Transverse colon (tissue), 4 donors: ENCODE results near the gene MACROD1. TPM values are rescaled to one million over a fixed set of nuclear protein-coding genes. Genes with fewer than 3 reads are reported as not detected.
A peak's percentile ranks its signal among the peaks of the same experiment; 100 is the strongest.

Source experiments
- DNase-seq: peaks from one replicate; pipeline ENCODE4 v3.0.0-alpha.2; 2019
- H3K27ac ChIP-seq, 4 donors: fragments of 200-600 bp; sonication (generic); 2 replicates each; pipeline ENCODE4 v1.5.1; 2016 to 2018; ENCODE audit warnings: inconsistent platforms in 4 of 4
- H3K27me3 ChIP-seq: fragments of 200-600 bp; sonication (generic); 2 replicates; pipeline ENCODE4 v1.5.1; 2017; ENCODE audit warnings: inconsistent platforms
- H3K36me3 ChIP-seq, 4 donors: fragments of 200-600 bp; sonication (generic); 2 replicates each; pipeline ENCODE4 v1.5.1; 2017 to 2019; ENCODE audit warnings: inconsistent platforms in 4 of 4
- H3K4me1 ChIP-seq, 4 donors: fragments of 200-600 bp; sonication (generic); 2 replicates each; pipeline ENCODE4 v1.5.1; 2017 to 2020; ENCODE audit warnings: inconsistent platforms in 4 of 4
- H3K4me3 ChIP-seq, 4 donors: fragments of 200-600 bp; sonication (generic); 1 replicate in 1 of 4; 2 replicates in 3 of 4; pipeline versions ENCODE4 v1.5.1 to v1.6.1; 2017 to 2019; ENCODE audit warnings: inconsistent platforms in 4 of 4
- H3K9me3 ChIP-seq, 2 donors: fragments of 200-600 bp; sonication (generic); 2 replicates each; pipeline ENCODE4 v1.5.1; 2017 to 2019; ENCODE audit warnings: inconsistent platforms in 2 of 2
- EP300 ChIP-seq: sonication (generic); formaldehyde crosslinking; IDR thresholded peaks from one replicate; pipeline ENCODE4 v1.6.1; 2017; ENCODE audit warnings: antibody characterized with exemption, low read depth
- POLR2A ChIP-seq: fragments of 450-650 bp; IDR thresholded peaks from one replicate; pipeline ENCODE4 v1.6.1; 2016; ENCODE audit warnings: antibody characterized with exemption, mild to moderate bottlenecking, moderate library complexity
- POLR2AphosphoS5 ChIP-seq, 3 donors: sonication (generic); formaldehyde crosslinking; IDR thresholded peaks; one replicate each; pipeline ENCODE4 v1.6.1; 2016; ENCODE audit warnings: antibody characterized with exemption in 3 of 3
- WGBS, 2 donors: methylation state at CpG; one replicate each; pipeline ENCODE4 v1.1.5; 2018; ENCODE audit warnings: low coverage in 1 of 2; 5-methylcytosine and 5-hydroxymethylcytosine counted together
- in situ Hi-C, 4 donors: fragments of 200-750 bp; cut with MboI; loops; one replicate each; pipeline versions ENCODE4 v1.15.0 to v1.15.1; 2017; ENCODE audit warnings: low sequenced_read_pairs in 3 of 4, low pct_ligation_motif_present in 1 of 4, low pct_unique_long_range_greater_than_20kb in 1 of 4
- intact Hi-C: fragments of 100-400 bp; cut with DNase I; formaldehyde crosslinking; loops from one replicate; pipeline ENCODE4 v1.15.1; 2023; ENCODE audit warnings: low total_unique reads
- total RNA-seq, 4 donors: library from RNA; depleted of rRNA; stranded (reverse); fragments of >200 nt; gene quantifications; one replicate each; pipeline ENCODE4 v1.1.0, GENCODE V29; 2016
- TF ChIP-seq, protein P1 (sequence below), 5 experiments: fragments of 200-600 bp in 3 of 5; fragments of 450-650 bp in 2 of 5; sonication (generic) in 3 of 5; IDR thresholded peaks; 1 replicate in 2 of 5; 2 replicates in 3 of 5; pipeline ENCODE4 v1.5.1; 2016 to 2017; ENCODE audit warnings: antibody characterized with exemption in 5 of 5, inconsistent platforms in 3 of 5, mild to moderate bottlenecking in 2 of 5, moderate library complexity in 1 of 5

MACROD1 gene
- total RNA-seq, 4 donors from 2014 or later = 42.9 to 50.7 (median 50.1) TPM

DNA sequence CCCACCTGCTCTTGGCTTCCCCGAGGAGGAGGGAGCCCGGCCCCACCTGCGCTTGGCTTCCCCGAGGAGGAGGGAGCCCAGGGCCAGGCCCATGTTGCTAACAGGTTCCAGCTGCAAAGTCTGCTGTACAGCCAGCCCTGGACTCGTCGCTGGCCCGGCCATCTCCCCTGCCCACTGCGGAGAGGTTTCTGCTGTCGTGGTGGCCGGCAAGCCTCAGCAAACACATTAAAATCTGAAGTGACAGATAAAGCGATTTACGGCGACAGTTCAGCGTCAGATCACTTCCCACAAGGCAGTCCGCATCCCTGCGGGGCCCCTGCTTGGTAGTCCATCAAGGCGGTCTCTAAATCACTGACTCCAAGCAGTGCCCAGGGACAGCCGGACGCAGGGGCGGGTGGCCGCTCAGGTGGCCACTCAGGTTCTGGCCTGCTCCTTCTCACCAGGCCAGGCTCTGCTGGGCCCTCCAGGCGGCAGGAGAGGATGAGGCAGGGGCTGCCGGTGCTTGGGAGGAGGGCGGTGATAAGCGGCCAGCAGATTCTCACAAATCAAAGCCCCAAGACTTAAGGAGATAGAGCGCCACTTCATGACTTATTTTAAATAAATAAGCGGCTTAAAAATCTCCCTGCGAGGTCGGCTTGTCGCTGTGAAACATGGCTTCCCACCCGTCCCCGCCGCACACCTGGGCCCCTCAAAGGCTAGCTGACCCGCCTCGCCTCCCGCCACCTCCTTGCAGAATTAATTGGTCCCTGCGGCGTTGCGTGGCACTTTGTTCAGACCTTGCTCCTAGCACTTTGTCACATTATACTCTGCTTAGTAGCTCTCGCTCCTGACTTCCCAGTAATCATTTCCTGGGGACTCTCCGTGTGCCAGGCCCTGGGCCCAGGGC, 21.1 kb downstream of the MACROD1 start:
- no peaks in the 10 kb centered on the region for H3K27me3 ChIP-seq
- intact Hi-C loops (loop anchor here (5.0 kb wide), 3 partner anchors 48 to 308 kb away; partner anchors contain the start of genes FLRT1 and MARK2), in situ Hi-C loops (loop anchor here in 3 of 4 donors (10.0 kb wide), 2 partner anchors 140 to 150 kb away; no protein-coding TSS in a partner anchor)
- no peak for TF ChIP-seq EP300
- no peak for TF ChIP-seq POLR2A
- TF ChIP-seq POLR2AphosphoS5 (IDR thresholded peaks at IDR 0.05) = no peak
- TF ChIP-seq, protein P1, sequence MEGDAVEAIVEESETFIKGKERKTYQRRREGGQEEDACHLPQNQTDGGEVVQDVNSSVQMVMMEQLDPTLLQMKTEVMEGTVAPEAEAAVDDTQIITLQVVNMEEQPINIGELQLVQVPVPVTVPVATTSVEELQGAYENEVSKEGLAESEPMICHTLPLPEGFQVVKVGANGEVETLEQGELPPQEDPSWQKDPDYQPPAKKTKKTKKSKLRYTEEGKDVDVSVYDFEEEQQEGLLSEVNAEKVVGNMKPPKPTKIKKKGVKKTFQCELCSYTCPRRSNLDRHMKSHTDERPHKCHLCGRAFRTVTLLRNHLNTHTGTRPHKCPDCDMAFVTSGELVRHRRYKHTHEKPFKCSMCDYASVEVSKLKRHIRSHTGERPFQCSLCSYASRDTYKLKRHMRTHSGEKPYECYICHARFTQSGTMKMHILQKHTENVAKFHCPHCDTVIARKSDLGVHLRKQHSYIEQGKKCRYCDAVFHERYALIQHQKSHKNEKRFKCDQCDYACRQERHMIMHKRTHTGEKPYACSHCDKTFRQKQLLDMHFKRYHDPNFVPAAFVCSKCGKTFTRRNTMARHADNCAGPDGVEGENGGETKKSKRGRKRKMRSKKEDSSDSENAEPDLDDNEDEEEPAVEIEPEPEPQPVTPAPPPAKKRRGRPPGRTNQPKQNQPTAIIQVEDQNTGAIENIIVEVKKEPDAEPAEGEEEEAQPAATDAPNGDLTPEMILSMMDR (IDR thresholded peaks at IDR 0.05) = no peak
- peaks cover 4 to 20% (median 10%) of the 10 kb centered on the region in 4 donors for H3K4me1 ChIP-seq
- WGBS, 2 donors = 83 to 93% methylated on average over 8 to 41 of the region's 41 CpGs
- DNase-seq = no peak
- H3K36me3 ChIP-seq = no peaks in the 10 kb centered on the region
- H3K4me3 ChIP-seq = no peak overlapping the region
- no peaks in the 10 kb centered on the region for H3K9me3 ChIP-seq
- no peak overlapping the region for H3K27ac ChIP-seq

DNA sequence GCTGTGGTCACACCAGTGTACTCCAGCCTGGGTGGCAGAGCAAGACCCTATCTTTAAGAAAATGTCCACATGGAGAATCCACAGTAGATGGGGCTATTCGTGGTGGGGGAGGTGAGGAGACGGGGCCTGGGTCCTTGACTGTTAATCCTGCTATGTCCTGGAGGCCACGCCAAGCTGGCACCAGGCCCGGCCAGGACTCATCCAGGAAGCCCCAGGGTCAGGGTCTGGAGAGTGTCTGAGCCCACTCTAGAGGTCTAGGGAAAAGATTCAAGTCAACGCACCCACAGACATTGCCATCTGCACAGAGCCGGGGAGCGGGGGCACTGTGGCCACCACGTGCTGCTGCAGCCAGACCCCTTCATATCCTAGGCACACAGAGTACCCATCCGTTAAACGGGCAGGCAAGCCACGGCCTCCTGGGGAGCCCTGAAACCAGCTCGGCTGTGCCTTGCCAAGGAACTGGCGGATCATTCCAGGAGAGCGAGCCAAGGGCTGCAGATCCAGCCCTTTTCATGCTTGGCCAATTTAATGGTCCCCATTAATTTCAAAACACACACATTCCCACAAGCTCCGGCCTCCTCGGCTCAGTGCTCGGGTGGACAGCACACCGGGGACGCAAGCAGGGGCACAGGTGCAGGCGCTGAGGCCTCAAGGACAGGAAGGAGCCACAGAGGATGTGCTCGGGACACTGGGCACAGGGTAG, 24.7 kb downstream of the MACROD1 start:
- Histone ChIP-seq H3K9me3 (no peaks in the 10 kb centered on the region), H3K27ac (peak overlapping the region in 1 of 4 donors; percentile 41), H3K4me3 (no peak overlapping the region), H3K4me1 (peaks cover 0 to 4% (median 0%) of the 10 kb centered on the region in 4 donors), H3K27me3 (no peaks in the 10 kb centered on the region), H3K36me3 (no peaks in the 10 kb centered on the region)
- intact Hi-C loops = no loop called here
- WGBS, 2 donors = 85% methylated on average over 20 of the region's 21 CpGs; no CpG with 5 or more reads in 1 of the 2 donors
- in situ Hi-C loops = loop anchor here in 3 of 4 donors (10.0 kb wide), 2 partner anchors 136 to 146 kb away; no protein-coding TSS in a partner anchor
- TF ChIP-seq EP300 (no peak), POLR2A (no peak), POLR2AphosphoS5 (IDR thresholded peaks at IDR 0.05) (no peak)
- TF ChIP-seq, protein P1 (IDR thresholded peaks at IDR 0.05) = no peak
- DNase-seq = no peak

DNA sequence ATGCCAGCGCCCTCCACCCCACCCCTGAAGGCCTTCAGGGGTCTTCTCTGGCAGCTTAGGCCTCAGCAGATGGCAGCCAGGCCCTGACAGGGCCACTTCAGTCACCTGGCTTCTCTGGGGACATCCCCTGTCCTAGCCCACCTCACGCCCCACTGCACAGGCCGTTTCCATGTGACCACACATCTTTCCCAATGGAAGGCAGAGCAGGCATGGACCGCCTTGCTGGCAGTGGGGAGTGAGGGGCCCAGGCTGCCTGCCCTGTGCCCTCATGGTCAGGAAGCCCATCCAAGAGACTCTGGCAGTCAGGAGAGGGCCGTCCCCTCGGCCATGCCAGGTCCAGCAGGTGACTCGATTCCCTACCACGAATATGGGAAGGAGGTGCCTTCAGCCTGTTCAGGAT, 25.8 kb downstream of the MACROD1 start:
- in situ Hi-C loops = loop anchor here in 3 of 4 donors (10.0 kb wide), 2 partner anchors 135 to 145 kb away; no protein-coding TSS in a partner anchor

More for the DNA sequence above, 25.8 kb downstream of the MACROD1 start:
- no peaks in the 10 kb centered on the region for H3K36me3 ChIP-seq
- no peak overlapping the region for H3K4me3 ChIP-seq
- WGBS, 2 donors = 94% methylated on average over 8 of the region's 8 CpGs; no CpG with 5 or more reads in 1 of the 2 donors
- H3K9me3 ChIP-seq = no peaks in the 10 kb centered on the region
- H3K27me3 ChIP-seq = no peaks in the 10 kb centered on the region
- TF ChIP-seq POLR2AphosphoS5 (IDR thresholded peaks at IDR 0.05) (no peak), EP300 (no peak), POLR2A (no peak)
- TF ChIP-seq, protein P1 (IDR thresholded peaks at IDR 0.05) = no peak
- no peak for DNase-seq
- no peaks in the 10 kb centered on the region for H3K4me1 ChIP-seq
- no peak overlapping the region for H3K27ac ChIP-seq
- intact Hi-C loops = no loop called here
